Stimulated activated CD8-positive, alpha-beta memory T cell treated with anti-CD3 and anti-CD28 coated beads, Interleukin-4, amount 100 ng/mL, for 48 hours (primary cell): ENCODE measurements around the gene PLEKHG4.

Experiments
- DNase-seq: peaks from one replicate; pipeline ENCODE4 v3.0.0-alpha.2; 2020

The PLEKHG4 gene

DNA sequence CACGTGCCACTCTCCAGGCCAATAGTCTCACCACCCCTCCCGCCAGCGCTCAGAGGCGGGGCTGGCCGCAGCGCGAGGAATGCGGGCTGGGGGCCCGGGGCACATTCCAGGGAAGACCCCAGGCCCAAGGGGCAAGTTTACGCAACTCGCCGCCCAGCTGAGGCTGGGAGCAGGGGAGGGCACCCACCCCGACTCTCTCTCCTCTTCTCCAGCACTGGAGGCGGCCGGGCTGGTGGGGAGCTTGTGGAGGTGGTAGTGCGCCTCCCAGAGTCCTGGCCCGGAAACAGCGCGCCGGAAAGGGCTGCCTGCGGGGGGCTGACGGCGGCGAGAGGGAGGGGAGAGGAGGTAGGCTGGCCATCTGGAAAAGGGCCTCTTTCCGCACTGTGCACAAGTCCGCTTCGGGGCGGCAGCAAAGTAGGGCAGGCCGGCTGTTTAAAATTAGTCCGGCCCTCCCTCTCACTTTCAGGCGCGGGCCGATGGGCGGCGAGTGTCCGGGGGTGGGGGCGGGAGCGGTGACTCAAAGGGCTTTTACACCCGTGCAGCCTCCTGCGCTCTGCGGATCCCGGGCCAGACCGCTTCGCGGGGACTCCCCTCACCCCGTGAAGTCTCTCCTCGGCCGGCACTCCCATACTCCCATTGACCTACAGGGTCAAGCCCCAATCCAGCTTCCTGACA lies 33.1 kb upstream of the PLEKHG4 start:
- DNase-seq, result peak; percentile 78

DNA sequence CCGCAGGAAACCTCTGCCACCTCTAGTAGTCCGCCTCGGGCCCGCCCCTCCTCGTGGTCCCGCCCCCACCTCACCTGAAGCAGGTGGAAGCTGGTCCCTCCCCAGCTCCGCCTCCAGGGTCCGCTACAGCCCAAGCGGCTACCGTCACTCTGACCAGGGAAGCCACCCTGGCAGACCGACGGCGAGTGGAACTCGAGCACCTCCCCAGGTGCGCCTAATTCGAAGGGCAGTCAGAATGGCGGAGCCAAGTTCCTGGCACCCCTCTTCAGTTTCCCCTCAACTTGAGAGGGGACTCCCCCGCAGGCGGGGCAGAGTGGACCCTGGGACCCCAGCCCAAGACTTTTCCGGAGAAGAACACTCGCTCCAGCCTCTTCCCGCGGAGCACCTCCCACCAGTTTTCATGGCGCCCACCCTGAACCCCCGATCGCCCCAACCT lies 32.6 kb upstream of the PLEKHG4 start:
- peak; percentile 39 for DNase-seq

DNA sequence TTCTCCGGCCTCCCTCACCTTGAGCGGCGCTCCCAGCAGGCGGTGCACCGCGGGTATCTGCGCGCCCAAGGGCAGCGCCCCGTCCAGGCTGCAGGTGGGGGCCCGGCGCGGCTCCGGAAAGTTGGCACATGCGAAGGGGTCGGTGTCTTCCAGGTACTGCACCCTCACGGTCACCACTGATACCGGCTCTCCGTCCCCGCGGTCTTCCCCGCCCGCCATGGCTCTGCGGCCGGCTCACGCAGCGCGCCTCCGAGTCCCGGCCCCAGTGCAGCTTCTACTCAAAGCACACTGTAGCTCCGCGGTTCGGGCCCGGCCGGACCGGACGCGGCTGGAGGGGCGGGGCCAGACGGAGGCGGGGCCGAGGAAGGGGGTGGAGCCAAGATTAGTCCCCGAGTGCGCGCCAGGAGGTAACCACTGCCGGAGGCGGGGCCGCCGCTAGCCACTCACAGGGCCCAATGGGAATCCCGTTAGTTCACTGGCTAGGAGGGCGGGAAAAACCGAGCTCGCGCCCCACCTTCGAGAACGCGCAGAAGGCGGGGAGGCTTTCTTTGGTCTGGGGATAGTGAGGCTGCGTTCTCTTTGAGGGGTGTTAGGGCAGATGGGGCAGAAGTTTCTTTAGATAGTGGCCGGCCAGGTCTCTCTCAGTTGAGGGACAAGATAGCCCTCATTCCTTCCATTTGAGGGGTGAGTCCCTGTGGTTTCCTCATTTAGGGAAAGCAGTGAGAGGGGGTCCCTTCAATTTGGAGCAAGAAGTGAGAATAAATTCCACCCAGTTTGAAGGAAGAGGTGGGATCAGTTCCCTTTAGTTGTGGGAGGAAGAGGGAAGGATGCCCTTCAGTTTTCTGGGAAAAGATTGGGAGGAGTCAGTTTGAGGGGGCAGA lies 31.9 kb upstream of the PLEKHG4 start, which contains the start of gene FHOD1:
FHOD1 (minus strand) TSS at position 290 of the 881 bp plus-strand sequence; CDS start at position 219, 71 bp downstream.
- DNase-seq, result peak; percentile 100

DNA sequence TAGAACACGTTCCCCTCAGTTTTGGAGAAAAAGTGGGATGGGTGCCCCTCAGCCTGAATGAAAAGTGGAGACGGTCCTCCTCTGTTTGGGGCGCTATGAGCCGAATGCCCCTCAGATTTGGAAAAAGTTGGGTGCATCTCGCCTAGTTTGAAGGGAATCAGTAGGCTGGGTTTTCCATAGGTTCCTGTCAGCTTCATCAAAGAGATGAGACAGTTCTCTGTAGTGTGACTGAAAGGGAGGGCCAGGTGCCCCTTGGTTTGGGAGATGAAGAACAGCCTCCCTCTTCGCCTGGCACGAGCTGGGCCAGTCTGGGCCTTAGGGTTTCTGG lies 31.3 kb upstream of the PLEKHG4 start:
- no peak for DNase-seq

DNA sequence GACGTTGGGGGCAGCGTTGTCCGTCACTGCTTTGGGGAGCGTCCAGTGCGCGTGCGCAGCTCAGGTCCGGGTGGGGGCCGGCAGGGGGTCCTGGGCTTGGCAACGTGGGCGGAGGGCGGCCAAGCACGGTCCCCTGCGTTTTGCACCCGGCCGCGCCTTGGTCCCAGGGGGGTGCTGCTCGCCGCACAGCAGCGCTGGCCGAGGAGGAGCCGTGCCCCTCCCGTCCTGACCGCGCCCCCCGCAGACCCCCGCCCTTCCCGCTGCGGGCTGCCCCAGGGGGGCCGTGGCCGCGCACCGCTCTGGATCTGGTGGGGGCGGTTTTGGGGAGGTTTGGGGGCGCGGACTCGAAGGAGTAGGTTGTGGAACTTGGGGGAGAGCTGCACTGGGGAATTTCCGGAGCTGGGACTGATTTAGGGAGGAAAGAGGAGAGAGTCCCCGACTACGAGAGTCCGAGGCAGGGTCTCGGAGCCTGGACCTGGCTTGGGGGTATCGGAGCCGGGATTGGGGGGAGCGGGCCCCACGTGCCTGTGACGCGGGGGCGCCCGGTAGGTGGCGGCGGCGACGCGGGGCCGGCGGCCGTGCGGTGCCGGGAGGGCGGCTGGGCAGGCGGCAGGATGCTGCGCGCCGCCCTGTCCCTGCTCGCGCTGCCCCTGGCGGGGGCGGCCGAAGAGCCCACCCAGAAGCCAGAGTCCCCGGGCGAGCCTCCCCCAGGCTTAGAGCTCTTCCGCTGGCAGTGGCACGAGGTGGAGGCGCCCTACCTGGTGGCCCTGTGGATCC lies 30.7 kb upstream of the PLEKHG4 start, which contains the start of gene SLC9A5:
SLC9A5 (plus strand) TSS at position 579 of the 777 bp plus-strand sequence; CDS start at position 615, 36 bp downstream.
- peak; percentile 56 for DNase-seq

DNA sequence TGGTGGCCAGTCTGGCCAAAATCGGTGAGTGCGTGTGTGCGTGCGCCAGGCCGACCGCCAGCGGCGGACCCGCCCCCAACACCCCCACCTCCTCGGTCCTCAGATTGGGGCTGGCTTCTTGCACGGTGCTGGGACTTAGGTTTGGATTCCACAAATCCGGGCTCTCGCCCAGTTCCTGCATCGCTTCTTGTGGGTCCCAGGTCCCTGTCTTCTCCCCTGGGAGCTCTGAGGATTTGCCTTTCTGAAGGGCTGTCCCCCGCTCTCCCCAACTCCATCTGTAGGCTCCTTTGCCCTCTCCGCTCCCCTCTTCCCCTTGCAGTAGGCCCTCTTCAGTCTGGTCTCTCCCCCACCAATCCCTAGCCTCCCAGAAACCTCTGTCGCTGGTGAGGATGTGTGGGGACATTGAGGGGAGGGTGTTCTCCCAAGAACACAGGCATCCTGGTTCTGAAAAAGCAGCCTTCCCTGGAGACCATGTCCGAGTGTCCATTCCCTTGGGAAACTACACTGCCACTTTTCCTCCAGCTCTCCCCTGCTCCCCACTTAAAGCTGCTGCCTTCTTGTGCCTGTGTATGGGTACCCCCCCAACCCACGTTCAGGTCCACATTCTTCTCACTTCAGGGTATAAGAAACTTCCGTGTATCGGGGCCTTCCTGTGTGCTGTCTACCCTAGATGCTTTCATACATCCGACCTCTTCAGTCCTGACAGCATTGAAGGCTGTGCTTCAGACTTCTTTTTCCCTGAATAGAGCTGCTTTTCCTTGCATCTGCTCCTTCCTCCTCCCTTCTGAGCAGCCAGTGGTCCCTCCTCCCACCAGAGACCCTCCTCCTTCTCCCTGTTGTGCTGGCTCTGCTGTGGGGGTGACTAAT lies 29.9 kb upstream of the PLEKHG4 start:
- DNase-seq, result no peak

DNA sequence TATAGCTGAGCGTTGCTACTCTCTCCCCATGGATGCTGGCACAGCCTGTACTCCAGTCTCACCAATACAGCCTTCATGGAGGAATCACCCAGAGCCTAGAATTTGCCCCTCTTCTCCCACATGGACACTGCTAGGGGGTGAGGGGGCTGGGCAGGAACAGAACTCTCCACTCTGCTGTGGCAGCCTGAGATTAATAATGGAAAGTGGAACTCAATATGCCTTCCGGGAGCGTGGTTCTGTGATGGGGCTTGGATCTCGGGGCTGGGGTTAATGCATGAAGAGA lies 29.3 kb upstream of the PLEKHG4 start:
- DNase-seq, result no peak

DNA sequence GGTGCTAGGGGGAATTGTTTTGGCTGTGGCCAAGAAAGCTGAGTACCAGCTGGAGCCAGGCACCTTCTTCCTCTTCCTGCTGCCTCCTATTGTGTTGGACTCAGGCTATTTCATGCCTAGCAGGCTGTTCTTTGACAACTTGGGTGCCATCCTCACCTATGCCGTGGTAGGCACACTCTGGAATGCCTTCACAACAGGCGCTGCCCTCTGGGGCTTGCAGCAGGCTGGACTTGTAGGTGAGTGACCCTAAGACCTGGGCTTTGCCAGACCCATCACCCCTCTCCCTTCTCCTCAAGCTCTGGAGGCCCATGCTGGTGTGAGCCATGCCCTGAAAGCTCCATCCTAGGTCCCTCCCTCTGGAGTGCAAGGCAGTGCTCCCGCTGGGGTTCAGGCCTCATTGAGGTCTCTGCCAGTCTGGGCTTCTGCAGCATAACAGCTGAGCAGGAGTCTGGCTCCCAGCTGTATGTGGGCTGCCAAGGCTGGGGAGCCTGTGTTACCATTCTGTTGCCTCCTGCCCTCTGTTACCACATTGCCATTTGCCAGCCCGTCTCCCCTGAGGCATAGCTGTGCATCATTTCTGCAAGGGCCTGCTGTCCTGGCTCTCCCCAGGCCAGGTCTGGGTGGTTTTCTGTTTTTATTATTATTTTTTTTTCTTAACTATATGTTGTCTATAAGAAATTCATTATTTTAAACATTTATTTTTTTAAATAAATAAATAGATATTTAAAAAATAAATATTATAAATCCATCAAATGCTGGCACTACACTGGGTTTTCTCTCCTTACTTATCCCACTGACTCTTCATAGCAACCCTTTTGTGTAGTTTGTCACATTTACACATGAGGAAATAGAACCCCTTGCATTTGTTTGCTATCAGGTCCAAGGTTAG lies 26.5 kb upstream of the PLEKHG4 start:
- no peak for DNase-seq

DNA sequence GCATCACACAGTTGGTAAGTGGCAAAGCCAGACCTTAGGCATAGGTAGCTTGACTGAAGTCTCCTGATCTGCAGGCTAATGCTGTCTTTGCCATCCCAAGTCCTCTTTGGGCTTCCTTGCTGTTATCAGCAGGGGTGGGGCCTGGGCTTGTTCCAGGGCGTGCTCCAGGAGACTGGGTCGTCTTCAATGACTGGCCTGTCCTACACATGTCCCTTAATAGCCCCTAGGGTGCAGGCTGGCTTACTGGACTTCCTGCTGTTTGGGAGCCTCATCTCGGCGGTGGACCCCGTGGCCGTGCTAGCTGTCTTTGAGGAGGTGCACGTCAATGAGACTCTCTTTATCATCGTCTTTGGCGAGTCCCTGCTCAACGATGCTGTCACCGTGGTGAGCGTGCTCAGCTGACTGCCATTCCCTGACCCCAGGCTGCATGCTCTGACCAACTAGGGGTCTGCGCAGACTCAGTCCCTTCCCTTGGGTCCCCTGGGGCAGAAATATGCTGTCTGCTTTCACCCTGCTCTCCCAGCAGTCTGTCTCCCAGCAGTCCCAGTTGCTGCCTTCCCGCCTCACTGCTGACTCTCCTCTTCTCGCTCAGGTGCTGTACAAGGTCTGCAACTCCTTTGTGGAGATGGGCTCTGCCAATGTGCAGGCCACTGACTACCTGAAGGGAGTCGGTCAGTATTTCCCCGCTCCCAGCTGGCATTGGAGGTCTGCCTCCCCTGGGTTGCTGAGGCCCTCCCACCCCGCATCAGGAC lies 24.4 kb upstream of the PLEKHG4 start:
- DNase-seq, result no peak

DNA sequence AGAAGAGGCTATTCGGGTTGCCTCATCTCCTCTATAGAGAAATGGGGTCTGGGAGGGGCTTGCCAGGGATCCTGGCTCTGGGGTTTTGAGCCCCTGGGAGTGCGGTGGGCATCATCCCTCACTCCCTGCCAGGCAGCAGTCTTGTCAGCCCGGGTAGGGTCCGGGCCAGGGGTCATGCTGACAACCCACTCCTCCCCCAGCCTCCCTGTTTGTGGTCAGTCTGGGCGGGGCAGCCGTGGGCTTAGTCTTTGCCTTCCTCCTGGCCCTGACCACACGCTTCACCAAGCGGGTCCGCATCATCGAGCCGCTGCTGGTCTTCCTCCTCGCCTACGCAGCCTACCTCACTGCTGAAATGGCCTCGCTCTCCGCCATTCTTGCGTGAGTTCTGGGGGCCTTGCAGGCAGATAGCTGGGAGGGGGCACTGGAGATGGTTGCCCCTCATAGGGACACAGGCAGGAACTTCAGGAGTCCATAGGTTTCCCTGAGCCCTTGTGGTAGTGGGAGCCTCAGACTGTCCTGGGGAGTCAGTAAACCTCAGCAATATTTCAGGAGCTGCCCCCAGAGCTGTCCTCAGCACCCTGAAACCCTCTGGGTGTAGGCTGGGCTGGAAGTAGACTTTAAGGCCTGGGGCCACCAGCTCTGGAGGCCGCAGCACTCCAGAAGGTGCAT lies 23.6 kb upstream of the PLEKHG4 start:
- DNase-seq, result no peak

DNA sequence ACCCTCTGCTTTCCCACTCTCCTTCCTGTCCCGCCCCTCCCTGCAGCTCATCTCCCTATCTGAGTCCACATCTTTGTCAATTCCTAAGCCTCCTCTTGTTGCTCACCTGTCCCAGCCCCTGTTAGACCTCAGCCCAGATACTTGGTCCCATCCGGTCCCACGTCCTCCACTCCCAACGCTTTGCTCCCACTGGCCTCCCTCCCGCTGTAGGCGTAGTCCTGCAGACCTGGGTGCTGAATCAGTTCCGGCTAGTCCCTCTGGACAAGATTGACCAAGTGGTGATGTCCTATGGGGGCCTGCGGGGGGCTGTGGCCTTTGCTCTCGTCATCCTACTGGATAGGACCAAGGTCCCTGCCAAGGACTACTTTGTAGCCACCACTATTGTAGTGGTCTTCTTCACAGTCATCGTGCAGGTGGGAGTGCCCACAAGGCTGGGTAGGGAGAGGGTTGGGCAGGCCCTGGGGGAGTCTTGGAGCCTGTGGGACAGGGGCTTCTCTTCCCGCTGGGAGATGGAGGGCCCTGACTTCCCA lies 22.6 kb upstream of the PLEKHG4 start:
- no peak for DNase-seq

DNA sequence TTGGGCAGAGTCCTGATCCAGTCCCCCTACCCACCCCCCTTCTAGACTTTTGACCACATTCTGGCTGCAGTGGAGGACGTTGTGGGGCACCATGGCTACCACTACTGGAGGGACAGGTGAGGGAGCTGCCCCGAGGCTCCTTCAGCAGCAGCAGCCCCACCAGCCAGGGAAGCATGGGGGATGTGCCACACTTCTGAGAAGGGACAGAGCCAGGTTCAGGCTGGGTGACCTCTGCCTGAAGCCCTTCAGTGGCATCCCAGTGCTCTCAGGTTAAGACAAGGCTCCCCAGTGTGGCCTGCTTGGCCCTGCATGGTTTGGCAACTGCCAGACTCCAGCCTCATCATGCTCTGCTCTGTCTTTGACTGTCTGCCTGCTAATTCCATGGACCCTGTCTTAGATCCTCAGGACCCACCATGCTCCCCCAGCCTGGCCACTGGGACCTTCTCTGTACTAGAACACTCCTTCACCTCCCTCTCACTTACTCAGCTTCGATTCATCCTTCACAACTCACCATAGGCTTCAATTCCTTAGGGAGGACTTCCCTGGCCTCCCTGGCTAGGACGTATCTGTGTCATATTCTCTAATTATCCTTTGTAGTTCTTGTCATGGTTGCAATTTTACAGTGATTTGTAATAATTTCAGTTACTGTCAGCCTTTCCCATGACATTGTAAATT lies 21.7 kb upstream of the PLEKHG4 start:
- no peak for DNase-seq

DNA sequence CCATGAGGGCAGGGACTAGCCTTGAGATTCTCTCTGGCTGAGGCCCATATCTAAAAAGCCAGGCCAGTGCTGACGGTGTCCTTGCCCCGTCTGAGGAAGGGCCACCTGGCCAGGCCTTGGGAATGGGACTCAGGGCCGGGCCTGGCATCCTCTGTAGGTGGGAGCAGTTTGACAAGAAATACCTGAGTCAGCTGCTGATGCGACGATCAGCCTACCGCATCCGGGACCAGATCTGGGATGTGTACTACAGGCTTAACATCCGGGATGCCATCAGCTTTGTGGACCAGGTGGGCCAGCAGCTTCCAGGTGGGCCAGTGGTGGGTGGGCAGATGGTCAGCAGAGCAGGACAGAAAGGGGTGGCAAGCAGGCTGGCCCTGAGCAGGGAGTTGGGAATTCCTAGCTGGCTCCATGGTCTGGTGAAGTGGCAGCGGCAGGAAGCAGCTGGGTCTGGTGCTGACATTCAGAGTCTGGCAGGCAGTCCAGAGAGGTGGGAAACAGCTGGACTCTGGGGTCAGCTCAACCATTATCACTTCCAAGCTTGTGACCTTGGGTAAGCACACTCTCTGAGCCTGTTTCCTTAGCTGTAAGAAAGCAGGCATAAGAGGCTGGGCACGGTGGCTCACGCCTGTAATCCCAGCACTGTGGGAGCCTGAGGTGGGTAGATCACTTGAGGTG lies 21.0 kb upstream of the PLEKHG4 start:
- no peak for DNase-seq

DNA sequence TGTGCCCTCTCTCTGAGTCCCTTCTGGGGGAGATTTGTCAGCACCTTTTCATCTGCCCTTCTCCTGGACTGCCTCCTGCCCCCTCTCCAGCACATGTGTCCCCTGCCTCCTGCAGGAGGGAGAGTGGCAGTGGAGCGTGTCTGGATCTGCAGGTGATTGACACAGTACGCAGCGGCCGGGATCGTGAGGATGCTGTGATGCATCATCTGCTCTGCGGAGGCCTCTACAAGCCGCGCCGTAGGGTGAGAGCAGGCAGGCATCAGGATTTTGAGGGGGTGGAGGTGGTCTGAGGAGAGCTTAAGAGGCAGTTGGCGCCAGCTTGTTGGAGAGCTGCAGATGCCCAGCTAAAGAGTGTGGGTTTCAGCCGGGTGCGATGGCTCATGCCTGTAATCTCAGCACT lies 19.6 kb upstream of the PLEKHG4 start:
- no peak for DNase-seq

DNA sequence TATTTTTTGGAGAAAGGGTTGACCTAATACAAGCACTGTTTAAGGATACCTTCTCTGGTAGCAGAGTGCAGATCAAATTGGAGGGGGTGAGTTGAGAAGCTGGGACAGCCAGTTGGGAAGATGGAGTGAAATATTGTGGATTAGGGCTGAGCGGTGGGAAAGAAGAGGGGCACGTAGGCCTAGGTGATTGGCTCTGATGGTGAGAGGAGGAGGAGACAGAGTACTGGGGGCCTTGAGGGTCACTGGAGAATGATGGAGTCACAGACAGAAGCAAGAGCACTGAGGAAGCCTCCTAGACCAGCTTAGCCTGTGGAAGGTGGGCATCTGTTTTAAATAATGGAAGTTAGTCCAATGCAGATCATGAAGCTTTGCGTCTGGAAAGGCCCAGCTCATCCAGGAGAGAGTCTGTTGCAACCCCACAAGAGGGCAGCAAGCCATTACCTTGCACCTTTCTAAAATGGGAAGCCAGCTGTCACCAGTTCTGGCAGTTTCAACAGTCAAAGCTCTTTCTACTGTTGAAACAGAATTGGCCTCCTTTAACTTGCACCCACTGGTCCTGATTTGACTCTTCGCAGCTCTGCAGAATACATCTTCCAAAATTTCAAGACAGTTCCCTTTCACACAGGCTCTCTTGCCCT lies 18.8 kb upstream of the PLEKHG4 start:
- no peak for DNase-seq

DNA sequence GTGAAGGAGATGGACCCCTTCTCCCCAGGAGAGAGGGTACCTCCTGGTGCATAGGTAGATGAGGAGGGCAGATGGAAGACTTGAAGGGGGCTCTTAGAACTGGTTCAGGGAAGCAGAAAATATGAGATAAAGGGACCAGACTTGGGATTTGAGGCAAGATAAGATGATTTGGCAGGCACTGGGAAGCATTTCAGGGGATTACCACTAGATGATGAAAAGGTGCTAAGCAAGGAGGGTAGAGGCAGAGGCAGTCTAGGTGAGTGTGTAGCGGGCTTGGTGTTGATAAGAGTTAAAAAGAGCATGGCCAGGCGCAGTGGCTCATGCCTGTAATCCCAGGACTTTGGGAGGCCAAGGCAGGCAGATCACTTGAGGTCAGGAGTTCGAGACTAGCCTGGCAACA lies 16.1 kb upstream of the PLEKHG4 start:
- DNase-seq, result no peak

DNA sequence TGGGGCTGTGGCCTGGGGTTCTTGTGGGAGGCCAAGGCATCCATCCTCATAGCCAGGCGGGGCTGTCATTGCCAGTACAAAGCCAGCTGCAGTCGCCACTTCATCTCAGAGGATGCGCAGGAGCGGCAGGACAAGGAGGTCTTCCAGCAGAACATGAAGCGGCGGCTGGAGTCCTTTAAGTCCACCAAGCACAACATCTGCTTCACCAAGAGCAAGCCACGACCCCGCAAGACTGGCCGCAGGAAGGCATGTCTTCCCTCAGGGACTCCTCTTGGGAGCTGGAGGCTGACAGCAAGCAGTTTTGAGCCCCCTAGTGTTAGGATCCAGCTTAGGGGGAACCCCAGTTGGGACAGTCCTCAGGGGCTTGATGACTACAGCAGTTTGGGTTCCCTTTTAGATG lies 15.1 kb upstream of the PLEKHG4 start:
- no peak for DNase-seq

DNA sequence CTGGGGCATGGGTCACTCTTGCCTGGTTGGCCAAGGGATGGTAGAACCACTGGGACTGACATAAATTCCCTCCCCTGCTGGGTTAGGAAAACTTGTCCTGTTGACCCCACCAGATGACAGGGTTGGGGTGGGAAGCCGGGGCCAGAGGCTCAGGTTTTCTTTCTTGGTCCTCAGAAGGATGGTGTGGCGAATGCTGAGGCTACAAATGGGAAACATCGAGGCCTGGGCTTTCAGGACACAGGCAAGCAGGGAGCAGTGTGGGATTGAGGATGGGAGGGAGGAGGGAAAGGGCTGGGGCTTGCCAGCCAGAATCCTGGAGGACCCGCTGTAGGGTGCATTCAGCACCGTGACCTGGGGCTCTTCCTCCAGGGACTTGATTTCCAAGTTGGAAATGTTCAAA lies 14.5 kb upstream of the PLEKHG4 start:
- DNase-seq, result no peak
